HFFc6 (cell line): Measurements from ENCODE around the gene SSU72. TPM values are rescaled to one million over a fixed set of nuclear protein-coding genes. Genes with fewer than 3 reads are reported as not detected.

Experiments
- DNase-seq: peaks from one replicate; pipeline ENCODE4 v3.0.0-alpha.2; 2018
- H3K27ac Mint-ChIP-seq: 2 replicates; pipeline ENCODE4 v1.8.0; 2020; ENCODE audit warnings: mild to moderate bottlenecking, mixed read lengths
- H3K27me3 Mint-ChIP-seq: 2 replicates; pipeline ENCODE4 v1.8.0; 2021; ENCODE audit warnings: mild to moderate bottlenecking, moderate library complexity, mixed read lengths; ENCODE audit not compliant: insufficient read depth
- H3K36me3 Mint-ChIP-seq: 2 replicates; pipeline ENCODE4 v1.8.0; 2021; ENCODE audit warnings: low read depth, mixed read lengths
- H3K4me1 Mint-ChIP-seq: 2 replicates; pipeline ENCODE4 v1.8.0; 2020; ENCODE audit warnings: low read depth, mixed read lengths
- H3K4me3 Mint-ChIP-seq: 2 replicates; pipeline ENCODE4 v1.8.0; 2020; ENCODE audit warnings: mild to moderate bottlenecking, moderate library complexity, mixed read lengths
- H3K9me3 Mint-ChIP-seq: 2 replicates; pipeline ENCODE4 v1.8.0; 2020; ENCODE audit warnings: mild to moderate bottlenecking, mixed read lengths
- total RNA-seq, 6 experiments: library from RNA; stranded (reverse); fragmentation: NEBNext Ultra II Directional; extraction: Animal tissue kit (Norgen Biotek cat#: 25700); gene quantifications; 2 replicates in 1 of 6; 3 replicates in 5 of 6; pipeline ENCODE4 v1.2.3, GENCODE V29; 2021
- TF ChIP-seq, protein P1 (sequence below): fragments of 200-600 bp; sonication (generic); IDR thresholded peaks from 2 replicates; pipeline ENCODE4 v1.5.0; 2021; ENCODE audit warnings: antibody characterized with exemption, mild to moderate bottlenecking

The SSU72 gene
- total RNA-seq, 6 experiments from 2014 or later: 132 to 156 (median 137) TPM

DNA sequence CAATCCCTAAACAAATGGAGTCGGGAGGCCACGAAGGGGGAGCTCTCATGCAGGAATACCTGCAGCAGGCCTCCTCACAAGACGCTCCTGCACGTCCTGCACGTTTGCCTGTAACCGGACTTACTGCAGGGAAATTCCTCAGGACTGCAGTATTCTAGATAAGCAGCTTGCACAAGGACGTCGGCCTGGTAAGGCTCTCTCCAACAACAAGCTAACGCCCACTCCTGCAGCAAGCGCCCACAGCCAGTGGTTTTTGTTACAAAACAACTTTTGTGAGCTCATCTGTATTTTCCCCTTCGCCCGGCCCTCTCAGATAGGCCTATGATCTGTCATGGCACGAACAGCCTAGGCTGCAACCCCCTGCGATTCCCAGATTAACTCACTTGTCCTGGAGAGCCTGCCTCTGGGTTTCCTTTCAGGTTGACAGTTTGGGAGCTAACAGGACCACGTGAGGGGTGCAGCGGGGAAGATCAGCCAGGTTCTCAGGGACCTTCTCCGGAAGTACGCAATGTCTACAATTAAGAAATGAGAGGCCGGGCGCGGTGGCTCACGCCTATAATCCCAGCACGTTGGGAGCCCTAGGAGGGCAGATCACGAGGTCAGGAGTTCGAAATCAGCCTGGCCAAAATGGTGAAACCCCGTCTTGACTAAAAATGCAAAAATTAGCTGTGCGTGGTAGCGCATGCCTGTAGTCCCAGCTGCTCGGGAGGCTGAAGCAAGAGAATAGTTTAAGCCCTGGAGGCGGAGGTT is 39.7 kb upstream of the SSU72 start:
- TF ChIP-seq, protein P1, sequence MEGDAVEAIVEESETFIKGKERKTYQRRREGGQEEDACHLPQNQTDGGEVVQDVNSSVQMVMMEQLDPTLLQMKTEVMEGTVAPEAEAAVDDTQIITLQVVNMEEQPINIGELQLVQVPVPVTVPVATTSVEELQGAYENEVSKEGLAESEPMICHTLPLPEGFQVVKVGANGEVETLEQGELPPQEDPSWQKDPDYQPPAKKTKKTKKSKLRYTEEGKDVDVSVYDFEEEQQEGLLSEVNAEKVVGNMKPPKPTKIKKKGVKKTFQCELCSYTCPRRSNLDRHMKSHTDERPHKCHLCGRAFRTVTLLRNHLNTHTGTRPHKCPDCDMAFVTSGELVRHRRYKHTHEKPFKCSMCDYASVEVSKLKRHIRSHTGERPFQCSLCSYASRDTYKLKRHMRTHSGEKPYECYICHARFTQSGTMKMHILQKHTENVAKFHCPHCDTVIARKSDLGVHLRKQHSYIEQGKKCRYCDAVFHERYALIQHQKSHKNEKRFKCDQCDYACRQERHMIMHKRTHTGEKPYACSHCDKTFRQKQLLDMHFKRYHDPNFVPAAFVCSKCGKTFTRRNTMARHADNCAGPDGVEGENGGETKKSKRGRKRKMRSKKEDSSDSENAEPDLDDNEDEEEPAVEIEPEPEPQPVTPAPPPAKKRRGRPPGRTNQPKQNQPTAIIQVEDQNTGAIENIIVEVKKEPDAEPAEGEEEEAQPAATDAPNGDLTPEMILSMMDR: no peak
- Mint-ChIP-seq H3K27ac (peak overlapping the region; percentile 83), H3K36me3 (peaks cover 12% of the 10 kb centered on the region; the same call in 1 of the 2 replicates), H3K27me3 (peaks cover 3% of the 10 kb centered on the region), H3K4me1 (peaks cover 21% of the 10 kb centered on the region), H3K9me3 (no peaks in the 10 kb centered on the region), H3K4me3 (peak overlapping the region; percentile 97)
- peak; percentile 11 for DNase-seq

DNA sequence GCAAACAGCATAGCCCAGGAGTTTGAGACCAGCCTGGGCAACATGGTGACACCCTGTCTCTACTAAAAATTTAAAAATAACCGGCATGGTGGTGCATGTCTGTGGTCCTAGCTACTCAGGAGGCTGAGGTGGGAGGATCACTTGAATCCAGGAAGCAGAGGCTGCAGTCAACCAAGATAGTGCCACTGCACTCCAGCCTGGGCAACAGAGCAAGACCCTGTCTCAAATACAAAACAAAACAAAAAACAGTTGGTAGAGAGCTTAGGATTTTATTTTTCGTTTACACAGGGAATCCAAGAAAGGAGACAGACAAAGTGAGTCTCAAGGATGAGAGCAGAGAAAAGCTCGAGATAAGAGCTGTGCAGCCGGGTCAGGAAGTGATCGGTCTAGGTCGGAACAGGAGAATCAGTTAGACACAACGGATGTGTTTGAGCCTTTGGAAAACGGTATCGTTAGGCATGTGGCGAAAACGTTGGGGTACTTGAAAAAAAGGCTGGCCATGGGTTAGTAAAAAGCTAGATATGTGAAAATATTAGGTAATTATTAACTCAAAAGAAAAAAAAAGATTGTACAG is 38.9 kb upstream of the SSU72 start:
- peaks cover 21% of the 10 kb centered on the region for H3K4me1 Mint-ChIP-seq
- H3K4me3 Mint-ChIP-seq: peak overlapping the region; percentile 97
- H3K27ac Mint-ChIP-seq: peak overlapping the region; percentile 40; the same call in 1 of the 2 replicates
- TF ChIP-seq, protein P1: no peak
- peaks cover 12% of the 10 kb centered on the region; the same call in 1 of the 2 replicates for H3K36me3 Mint-ChIP-seq
- no peaks in the 10 kb centered on the region for H3K9me3 Mint-ChIP-seq
- peaks cover 1% of the 10 kb centered on the region for H3K27me3 Mint-ChIP-seq
- DNase-seq: no peak

DNA sequence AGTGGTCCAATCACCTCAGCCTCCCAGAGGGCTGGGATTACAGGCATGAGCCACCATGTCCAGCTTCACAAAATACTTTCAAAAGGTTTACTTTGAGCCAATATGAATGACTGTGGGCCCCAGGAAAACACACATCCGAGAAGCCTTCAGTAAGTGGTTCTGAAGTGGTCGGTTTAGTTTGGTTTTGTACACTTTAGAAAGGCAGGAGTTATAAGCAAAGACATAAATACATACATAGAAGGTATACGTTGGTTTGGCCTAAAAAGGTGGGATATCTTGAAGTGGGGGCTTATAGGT is 37.4 kb upstream of the SSU72 start:
- Mint-ChIP-seq H3K36me3 (peaks cover 7% of the 10 kb centered on the region; the same call in 1 of the 2 replicates), H3K27me3 (peaks cover 1% of the 10 kb centered on the region), H3K9me3 (no peaks in the 10 kb centered on the region), H3K27ac (no peak overlapping the region), H3K4me1 (peaks cover 16% of the 10 kb centered on the region), H3K4me3 (no peak overlapping the region)
- TF ChIP-seq, protein P1: no peak
- no peak for DNase-seq

DNA sequence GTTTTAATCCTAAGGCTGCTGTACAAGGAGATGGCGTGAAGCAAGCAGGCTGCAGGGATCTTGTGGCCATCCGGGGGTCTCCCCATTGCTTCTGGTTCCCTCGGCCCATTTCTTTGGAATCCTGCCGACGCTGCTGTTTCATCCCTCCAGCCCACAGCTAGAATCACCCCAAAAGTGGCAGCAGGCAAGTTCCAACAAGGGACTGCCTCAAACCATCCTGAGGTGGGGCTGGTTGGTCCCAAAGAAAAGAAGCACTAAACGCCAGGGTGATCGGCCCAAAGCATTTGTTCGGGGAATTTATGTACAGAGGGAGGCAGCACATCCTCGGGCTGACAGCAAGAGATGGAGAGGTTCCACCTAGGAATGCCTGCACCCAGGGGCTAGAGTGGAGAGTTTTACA is 36.1 kb upstream of the SSU72 start:
- Mint-ChIP-seq H3K4me1 (peaks cover 16% of the 10 kb centered on the region), H3K4me3 (no peak overlapping the region), H3K36me3 (peaks cover 7% of the 10 kb centered on the region; the same call in 1 of the 2 replicates), H3K9me3 (no peaks in the 10 kb centered on the region), H3K27me3 (peaks cover 2% of the 10 kb centered on the region; the same call in 1 of the 2 replicates), H3K27ac (no peak overlapping the region)
- no peak for DNase-seq
- TF ChIP-seq, protein P1: no peak

GRCh38 chr1:1609822-1610485 is 35.3 kb upstream of the SSU72 start:
- H3K36me3 Mint-ChIP-seq: peaks cover 7% of the 10 kb centered on the region; the same call in 1 of the 2 replicates
- no peak overlapping the region for H3K4me3 Mint-ChIP-seq
- no peak overlapping the region for H3K27ac Mint-ChIP-seq
- TF ChIP-seq, protein P1: no peak
- H3K4me1 Mint-ChIP-seq: peaks cover 16% of the 10 kb centered on the region
- no peak for DNase-seq
- no peaks in the 10 kb centered on the region for H3K9me3 Mint-ChIP-seq
- peaks cover 2% of the 10 kb centered on the region; the same call in 1 of the 2 replicates for H3K27me3 Mint-ChIP-seq
